ENCODE measurements around the gene STARD7. TPM values are rescaled to one million over a fixed set of nuclear protein-coding genes. Genes with fewer than 3 reads are reported as not detected.

STARD7 gene
- total and polyA plus RNA-seq, 9 of the 15 experiments (the other 6 are each of a cell fraction or from before 2014, with no cell fraction given), result 90.9 to 196 (median 145) TPM

- 0 out of 2 replicates have a peak, but pooled peaks have one; percentile 19 for TF ChIP-seq ZNF41 (CRISPR knock-in tag; conservative IDR thresholded peaks at IDR 0.05)
- peak; percentile 52; the same call in 1 of the 2 replicates for TF ChIP-seq CEBPB (tag; IDR thresholded peaks at IDR 0.05)
- peak; percentile 61; the same call in 1 of the 2 replicates for TF ChIP-seq FOXJ2 (tag; IDR thresholded peaks at IDR 0.05)
Observed at GRCh38 chr2:96209011-96209728, 543 bp upstream of the STARD7 start (continued).

GRCh38 chr2:96207774-96208142, 869 bp downstream of the STARD7 start:
- H3K9me1 ChIP-seq (ENCODE audit: control insufficient read depth, insufficient read depth, low read length), result no peaks in the 10 kb centered on the region
- H2AFZ ChIP-seq (ENCODE audit: low read depth, low read length), result no peak overlapping the region; the same call in 1 of the 2 replicates
- ATAC-seq, result no peak
- peaks cover 34% of the 10 kb centered on the region for H4K20me1 ChIP-seq (replicated peaks; ENCODE audit: control insufficient read depth, insufficient read depth, low read length)
- no peaks in the 10 kb centered on the region for H3K27me3 ChIP-seq (ENCODE audit: control insufficient read depth in 2 of 2, insufficient read depth in 2 of 2, low read length in 2 of 2)
- peaks cover 35% of the 10 kb centered on the region for H3K36me3 ChIP-seq (ENCODE audit: control insufficient read depth, insufficient read depth, low read length)
- ChIA-PET CTCF (ENCODE audit: low intra/inter-chr PET ratio) (interaction anchor here (0.7 kb wide), 1 partner anchor 299 kb away, joined by 3 read pairs; no protein-coding TSS in a partner anchor), POLR2A (interaction anchor here (0.5 to 2.9 kb wide), 15 partner anchors 8 to 853 kb away, joined by 3 to 10 read pairs (median 4); partner anchors contain the start of genes CIAO1 and TMEM127)
- FAIRE-seq, result no peak
- H3K79me2 ChIP-seq (ENCODE audit: control insufficient read depth, insufficient read depth, low read length), result peaks cover 73% of the 10 kb centered on the region
- 0% methylated on average over 8 of the region's 12 CpGs for WGBS (ENCODE audit: insufficient coverage, low coverage, missing lambda C conversion rate)
- peaks cover 26 to 34% of the 10 kb centered on the region in 2 experiments for H3K4me1 ChIP-seq (replicated peaks in 1 of 2; ENCODE audit: control insufficient read depth in 2 of 2, insufficient read depth in 2 of 2, low read length in 2 of 2)
- intact Hi-C loops (cut with micrococcal nuclease), result loop anchor here (2.0 kb wide), 1 partner anchor 53 kb away; no protein-coding TSS in a partner anchor
- in situ Hi-C loops (cut with MboI), result no loop called here
- H3K4me3 ChIP-seq, result peak overlapping the region; percentile 84
- peak overlapping the region; percentile 97 for H3K27ac ChIP-seq (ENCODE audit: extremely low read depth, low read depth, low read length)
- BruUV-seq (replicated peaks), result no TSS peak
- H3K9ac ChIP-seq (ENCODE audit: insufficient read depth in 1 of 2, low read depth in 2 of 2, low read length in 2 of 2), result peak overlapping the region; percentile 96 to 99
- peak overlapping the region; percentile 74 for H3K4me2 ChIP-seq (ENCODE audit: insufficient read depth, low read length)
- H3K9me3 ChIP-seq (replicated peaks; ENCODE audit: control insufficient read depth, insufficient read depth, low read depth, low read length), result no peaks in the 10 kb centered on the region
- DNase-seq (ENCODE audit: extremely low read depth in 1 of 4, low spot score in 3 of 4), result no peak
- TF ChIP-seq HNRNPL (IDR thresholded peaks at IDR 0.05; ENCODE audit: low read depth, low read length) (no peak), SMC3 (conservative IDR thresholded peaks at IDR 0.05; ENCODE audit: insufficient read depth, low read depth, low read length) (no peak), LCOR (CRISPR knock-in tag; IDR thresholded peaks at IDR 0.05) (peak; percentile 12; the same call in 1 of the 2 replicates), JUND (IDR thresholded peaks at IDR 0.05; ENCODE audit: borderline replicate concordance, low read depth, low read length) (no peak), JUND (tag; IDR thresholded peaks at IDR 0.05; ENCODE audit: borderline replicate concordance, low read depth, low read length) (0 out of 3 replicates have a peak, but pooled peaks have one; percentile 6), ETV5 (CRISPR knock-in tag; IDR thresholded peaks at IDR 0.05; ENCODE audit: low read depth) (no peak), HBP1 (CRISPR knock-in tag; IDR thresholded peaks at IDR 0.05) (no peak), FOXK2 (conservative IDR thresholded peaks at IDR 0.05 in 1 of 2, IDR thresholded peaks at IDR 0.05 in 1 of 2; ENCODE audit: low read depth in 2 of 2) (peak; percentile 24 to 53; a peak in 2 of 4 replicates), MLLT1 (IDR thresholded peaks at IDR 0.05) (0 out of 4 replicates have a peak, but pooled peaks have one; percentile 41 to 57), ZNF232 (CRISPR knock-in tag; IDR thresholded peaks at IDR 0.05) (no peak), BCOR (IDR thresholded peaks at IDR 0.05) (0 out of 2 replicates have a peak, but pooled peaks have one; percentile 11), HDGF (IDR thresholded peaks at IDR 0.05) (0 out of 2 replicates have a peak, but pooled peaks have one; percentile 86), MXI1 (IDR thresholded peaks at IDR 0.05; ENCODE audit: low read depth, low read length) (0 out of 2 replicates have a peak, but pooled peaks have one; percentile 29), HES1 (IDR thresholded peaks at IDR 0.05; ENCODE audit: low read depth) (no peak), ZNF146 (CRISPR knock-in tag; IDR thresholded peaks at IDR 0.05; ENCODE audit: unreplicated experiment) (peak; percentile 4)

Data from K562 (cell line).